NCI-H524 treated with DMSO at 0.1 percent for 48 hours (cell line): Measurements from ENCODE around the gene ARHGAP15.
A peak's percentile ranks its signal among the peaks of the same experiment; 100 is the strongest.
"Not testable (repeated sequence)": the region's sequence is repeated elsewhere in the genome, so short reads cannot be mapped to it uniquely, and the experiment has no call there.

Source experiments
- DNase-seq: peaks from one replicate; lab custom pipeline; 2025; lab: John Stamatoyannopoulos, UW

ARHGAP15 gene

GRCh38 chr2:143128681-143129580 lies at the start of gene ARHGAP15:
Gene ARHGAP15 (plus strand): TSS chr2:143129419.
- no peak for DNase-seq

GRCh38 chr2:143081616-143082015 lies 47.6 kb upstream of the ARHGAP15 start:
- DNase-seq: no peak

GRCh38 chr2:143083636-143084035 lies 45.6 kb upstream of the ARHGAP15 start:
- DNase-seq: no peak

GRCh38 chr2:143084462-143084861 lies 44.8 kb upstream of the ARHGAP15 start:
- no peak for DNase-seq

GRCh38 chr2:143085125-143085784 lies 44.0 kb upstream of the ARHGAP15 start:
- no peak for DNase-seq

- no peak for DNase-seq
Measured at GRCh38 chr2:143087033-143087432, 42.2 kb upstream of the ARHGAP15 start.

GRCh38 chr2:143088388-143088787 lies 40.8 kb upstream of the ARHGAP15 start:
- no peak for DNase-seq

- DNase-seq: not testable (repeated sequence)
Measured at GRCh38 chr2:143089520-143089919, 39.7 kb upstream of the ARHGAP15 start.

- DNase-seq: peak; percentile 26
Measured at GRCh38 chr2:143110758-143111428, 18.3 kb upstream of the ARHGAP15 start.

GRCh38 chr2:143117225-143117624 lies 12.0 kb upstream of the ARHGAP15 start:
- no peak for DNase-seq

- DNase-seq: no peak
Measured at GRCh38 chr2:143121079-143121478, 8.1 kb upstream of the ARHGAP15 start.

GRCh38 chr2:143121957-143122356 lies 7.3 kb upstream of the ARHGAP15 start:
- no peak for DNase-seq

GRCh38 chr2:143123911-143124310 lies 5.3 kb upstream of the ARHGAP15 start:
- DNase-seq: no peak

GRCh38 chr2:143124445-143124844 lies 4.8 kb upstream of the ARHGAP15 start:
- no peak for DNase-seq

- no peak for DNase-seq
Measured at GRCh38 chr2:143125717-143126116, 3.5 kb upstream of the ARHGAP15 start.

- no peak for DNase-seq
Measured at GRCh38 chr2:143132355-143132754, 3.1 kb downstream of the ARHGAP15 start.

GRCh38 chr2:143133783-143134182 lies 4.6 kb downstream of the ARHGAP15 start:
- DNase-seq: no peak

- no peak for DNase-seq
Measured at GRCh38 chr2:143138292-143138691, 9.1 kb downstream of the ARHGAP15 start.

GRCh38 chr2:143139835-143140393 lies 10.7 kb downstream of the ARHGAP15 start:
- no peak for DNase-seq

GRCh38 chr2:143140864-143141661 lies 11.8 kb downstream of the ARHGAP15 start:
- DNase-seq: no peak

- DNase-seq: no peak
Measured at GRCh38 chr2:143142598-143142997, 13.4 kb downstream of the ARHGAP15 start.
